GM18508 (cell line): Measurements from ENCODE around the gene ZNF335.
"Not testable (repeated sequence)": the region's sequence is repeated elsewhere in the genome, so short reads cannot be mapped to it uniquely, and the experiment has no call there.

Experiments
- ATAC-seq: cut with Tn5 transposase; IDR thresholded peaks from one replicate; pipeline ENCODE4 v1.9.1; 2021; ENCODE audit warnings: moderate number of reproducible peaks; ENCODE audit not compliant: insufficient read depth, unreplicated experiment

ZNF335 gene

DNA sequence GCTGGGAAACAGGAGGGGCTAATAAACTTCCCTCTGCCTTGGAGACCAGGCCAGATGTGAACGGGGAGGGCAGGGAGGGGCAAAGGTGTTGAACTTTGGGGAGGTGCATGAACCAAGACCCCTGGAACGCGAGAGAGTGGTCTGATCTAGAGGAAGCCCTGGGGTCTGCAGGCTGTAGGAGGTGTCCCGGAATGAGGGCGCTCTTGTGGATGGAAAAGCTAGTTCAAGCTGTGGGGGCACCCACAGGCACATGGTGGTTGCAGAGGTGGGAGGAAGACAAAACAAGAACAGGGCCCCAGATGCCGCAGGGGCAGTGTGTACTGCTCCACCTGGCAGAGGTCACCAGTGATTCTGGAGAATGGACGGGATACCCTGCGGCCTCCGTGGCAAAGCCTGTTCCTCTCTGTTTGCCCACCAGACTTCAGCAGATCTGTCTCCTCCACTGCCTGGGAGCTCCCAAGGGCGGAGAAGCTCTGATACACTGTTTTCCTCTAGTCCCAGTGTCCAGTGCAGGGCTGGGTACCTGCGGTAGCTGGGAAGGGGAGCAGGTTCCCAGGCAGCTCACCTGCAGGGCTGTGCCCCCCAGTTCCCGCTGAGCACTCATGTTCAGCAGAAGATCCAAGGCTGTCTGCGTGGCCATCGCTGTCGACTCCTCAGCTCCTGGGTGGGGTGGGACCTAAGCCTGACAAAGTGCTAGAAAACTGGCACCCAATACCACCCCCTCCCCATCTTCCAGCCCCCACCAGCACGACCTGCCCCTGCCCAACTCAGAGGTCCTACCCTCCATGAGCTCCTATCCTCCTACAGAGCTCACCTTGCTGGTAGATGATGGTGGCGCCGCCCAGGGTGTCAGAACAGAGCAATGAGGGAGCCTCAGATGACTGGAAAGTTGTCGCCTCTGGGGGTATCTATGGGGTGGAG, 14.7 kb downstream of the ZNF335 start:
- no peak for ATAC-seq

DNA sequence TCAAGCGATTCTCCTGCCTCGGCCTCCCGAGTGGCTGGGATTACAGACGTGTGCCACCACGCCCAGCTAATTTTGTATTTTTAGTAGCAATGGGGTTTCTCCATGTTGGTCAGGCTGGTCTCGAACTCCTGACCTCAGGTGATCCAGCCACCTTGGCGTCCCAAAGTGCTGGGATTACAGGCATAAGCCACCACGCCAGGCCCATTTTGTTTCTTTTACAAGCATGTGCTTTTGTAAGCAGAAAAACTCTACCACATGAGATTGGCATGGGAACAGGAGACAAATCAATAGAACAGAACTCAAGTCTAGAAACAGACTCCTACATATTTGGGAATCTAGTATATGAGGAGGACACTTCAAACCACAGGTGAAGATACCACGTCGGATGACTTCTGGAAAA, 15.7 kb downstream of the ZNF335 start:
- ATAC-seq = not testable (repeated sequence)

DNA sequence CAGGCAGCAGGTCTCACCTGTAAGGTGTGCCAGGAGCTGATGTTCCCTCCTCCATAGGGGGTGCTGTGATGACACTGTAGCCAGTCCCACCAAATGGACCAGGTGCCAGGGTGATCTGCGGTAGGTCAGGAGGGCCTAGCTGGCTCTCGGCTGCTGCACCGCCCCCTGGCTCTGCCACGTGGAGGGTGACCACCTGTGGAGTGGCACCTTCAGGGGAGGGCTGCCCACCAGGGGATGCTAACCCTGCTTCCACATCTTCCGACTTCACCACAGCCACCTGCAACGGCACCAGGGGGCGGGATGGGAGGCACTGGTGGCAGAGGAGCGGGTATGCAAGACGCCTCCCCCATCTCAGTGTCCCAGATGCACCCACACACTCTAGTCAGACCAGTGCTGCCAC, 18.3 kb downstream of the ZNF335 start:
- no peak for ATAC-seq

- ATAC-seq = no peak
These were observed 19.1 kb downstream of the ZNF335 start for GRCh38 chr20:45952861-45953260.

- no peak for ATAC-seq
These were observed 19.8 kb downstream of the ZNF335 start for GRCh38 chr20:45951925-45952834.

- no peak for ATAC-seq
These were observed 21.7 kb downstream of the ZNF335 start for GRCh38 chr20:45950330-45950646.

DNA sequence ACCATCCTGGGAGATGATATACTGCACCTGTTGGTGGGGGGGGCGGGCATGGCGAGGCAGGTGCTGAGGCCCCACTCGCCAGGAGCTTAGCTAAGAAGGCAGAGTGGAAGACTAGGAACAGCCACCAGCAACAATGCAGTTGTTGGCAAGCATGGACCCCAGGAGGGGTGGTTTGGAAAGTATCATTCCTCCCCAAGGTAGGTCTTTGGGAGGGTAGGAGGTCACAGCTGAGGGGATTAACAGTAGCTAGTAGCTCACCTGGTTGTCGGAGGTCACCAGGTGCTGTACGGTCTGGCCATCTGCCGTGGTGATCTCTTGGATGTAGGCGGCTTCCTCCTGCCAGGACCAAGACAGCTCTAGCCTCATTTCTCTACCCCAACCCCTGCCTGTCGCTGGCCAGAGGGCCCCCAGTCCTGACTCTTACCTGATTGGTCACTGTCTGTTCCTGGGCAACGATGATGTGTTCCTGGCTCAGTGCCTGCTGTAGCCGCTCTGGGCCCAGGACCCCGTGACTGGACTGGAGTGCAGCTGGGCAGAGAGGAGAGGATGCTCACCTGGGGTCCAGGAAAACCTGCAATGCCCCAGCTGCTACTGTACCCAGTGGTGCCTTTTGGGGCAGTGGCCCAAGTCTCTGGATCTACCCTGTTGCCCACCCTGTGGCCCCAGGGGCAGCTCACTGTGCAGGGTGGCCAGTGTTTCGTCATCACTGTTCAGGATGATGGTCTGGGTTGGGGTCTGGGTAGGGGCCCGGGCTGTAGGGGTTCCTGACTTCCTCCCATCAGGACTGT, 22.3 kb downstream of the ZNF335 start:
- ATAC-seq = no peak

GRCh38 chr20:45948742-45949541, 23.1 kb downstream of the ZNF335 start:
- ATAC-seq = no peak

DNA sequence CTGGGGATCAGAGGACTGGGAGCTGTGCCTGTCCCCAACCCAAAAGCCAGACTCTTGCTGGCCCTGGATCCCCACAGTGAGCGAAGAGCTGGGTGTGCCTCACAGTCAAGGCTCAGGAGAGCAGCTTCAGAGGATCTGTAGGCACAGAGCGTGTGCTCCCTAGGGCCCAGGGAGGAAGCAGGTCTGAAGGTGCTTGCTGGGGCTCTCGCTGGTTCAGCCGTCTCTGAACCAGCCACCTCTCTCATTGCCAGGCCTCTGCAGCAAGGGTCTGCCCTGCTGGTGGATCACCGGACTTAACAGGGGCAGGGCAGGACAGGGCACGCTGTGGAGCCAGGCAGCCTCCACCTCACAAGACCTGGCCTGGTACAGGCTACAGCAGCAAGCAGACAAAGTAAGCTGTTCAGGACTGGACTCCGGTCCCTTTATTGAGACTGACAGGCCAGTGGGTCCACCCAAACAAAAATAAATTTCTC, 23.7 kb downstream of the ZNF335 start:
- ATAC-seq = no peak

DNA sequence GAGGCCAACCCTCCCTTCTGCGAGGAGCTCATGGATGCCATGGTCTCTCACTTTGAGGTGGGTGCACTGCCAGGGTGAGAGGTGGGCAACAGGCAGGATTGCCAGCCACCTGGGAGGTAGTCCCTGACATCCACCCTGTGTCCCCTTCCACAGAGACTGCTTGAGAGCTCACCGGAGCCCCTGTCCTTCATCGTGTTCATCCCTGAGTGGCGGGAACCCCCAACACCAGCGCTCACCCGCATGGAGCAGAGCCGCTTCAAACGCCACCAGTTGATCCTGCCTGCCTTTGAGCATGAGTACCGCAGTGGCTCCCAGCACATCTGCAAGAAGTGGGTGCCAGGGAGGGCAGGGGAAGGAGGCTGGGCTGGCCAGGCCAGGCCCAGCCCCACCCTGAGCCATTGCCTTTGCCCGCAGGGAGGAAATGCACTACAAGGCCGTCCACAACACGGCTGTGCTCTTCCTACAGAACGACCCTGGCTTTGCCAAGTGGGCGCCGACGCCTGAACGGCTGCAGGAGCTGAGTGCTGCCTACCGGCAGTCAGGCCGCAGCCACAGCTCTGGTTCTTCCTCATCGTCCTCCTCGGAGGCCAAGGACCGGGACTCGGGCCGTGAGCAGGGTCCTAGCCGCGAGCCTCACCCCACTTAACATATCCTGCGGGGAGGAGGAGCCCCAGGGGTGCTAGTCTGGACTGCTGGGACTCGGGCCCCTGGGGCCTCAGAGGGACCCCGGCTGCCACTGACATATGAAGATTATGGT, 24.7 kb downstream of the ZNF335 start:
- ATAC-seq = no peak

DNA sequence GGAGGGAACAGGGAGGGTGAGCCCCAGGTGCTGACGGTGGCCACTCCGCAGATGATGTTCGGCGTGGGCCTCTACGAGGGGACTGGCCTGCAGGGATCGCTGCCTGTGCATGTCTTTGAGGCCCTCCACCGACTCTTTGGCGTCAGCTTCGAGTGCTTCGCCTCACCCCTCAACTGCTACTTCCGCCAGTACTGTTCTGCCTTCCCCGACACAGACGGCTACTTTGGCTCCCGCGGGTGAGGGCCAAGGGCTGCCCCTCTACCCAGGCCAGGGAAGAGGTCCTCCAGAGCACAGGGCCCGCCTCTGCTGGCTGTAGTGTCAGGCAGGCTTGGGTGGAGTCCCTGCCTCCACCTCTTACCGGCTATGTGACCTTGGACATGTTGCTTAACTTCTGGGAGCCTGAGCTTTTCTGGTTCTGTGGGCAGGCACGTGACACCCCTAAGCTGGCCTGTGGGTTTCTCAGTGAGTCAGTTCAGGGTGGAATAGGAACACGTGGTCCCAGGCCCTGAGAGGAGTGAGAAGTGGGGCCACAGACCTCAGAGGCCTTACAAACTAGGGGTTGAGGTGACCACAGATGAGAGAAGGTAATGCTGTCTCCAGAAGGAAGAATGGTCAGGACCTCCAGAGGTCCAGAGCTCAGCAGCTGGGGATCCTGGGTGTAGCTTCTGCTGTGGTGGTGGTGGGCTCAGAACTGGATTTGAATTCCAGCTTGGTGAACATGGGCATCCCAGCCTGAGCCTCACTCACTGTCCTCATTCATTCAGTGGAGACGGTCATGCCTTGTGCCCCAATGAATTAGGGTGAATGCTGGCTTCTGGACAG, 25.6 kb downstream of the ZNF335 start:
- no peak for ATAC-seq

DNA sequence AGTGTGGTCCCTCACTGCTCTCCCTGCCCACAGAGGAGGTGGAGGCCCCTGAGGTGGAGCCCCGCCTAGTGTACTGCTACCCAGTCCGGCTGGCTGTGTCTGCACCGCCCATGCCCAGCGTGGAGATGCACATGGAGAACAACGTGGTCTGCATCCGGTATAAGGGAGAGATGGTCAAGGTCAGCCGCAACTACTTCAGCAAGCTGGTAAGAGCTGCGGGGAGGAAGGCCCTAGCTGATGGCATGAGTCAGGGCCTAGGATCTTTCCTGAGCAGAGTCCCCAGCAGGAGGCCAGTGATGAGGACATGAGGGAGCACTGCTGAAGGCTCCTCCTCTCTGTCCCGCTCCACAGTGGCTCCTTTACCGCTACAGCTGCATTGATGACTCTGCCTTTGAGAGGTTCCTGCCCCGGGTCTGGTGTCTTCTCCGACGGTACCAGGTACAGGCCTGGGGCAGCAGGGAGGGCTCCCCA, 26.3 kb downstream of the ZNF335 start:
- ATAC-seq = no peak

DNA sequence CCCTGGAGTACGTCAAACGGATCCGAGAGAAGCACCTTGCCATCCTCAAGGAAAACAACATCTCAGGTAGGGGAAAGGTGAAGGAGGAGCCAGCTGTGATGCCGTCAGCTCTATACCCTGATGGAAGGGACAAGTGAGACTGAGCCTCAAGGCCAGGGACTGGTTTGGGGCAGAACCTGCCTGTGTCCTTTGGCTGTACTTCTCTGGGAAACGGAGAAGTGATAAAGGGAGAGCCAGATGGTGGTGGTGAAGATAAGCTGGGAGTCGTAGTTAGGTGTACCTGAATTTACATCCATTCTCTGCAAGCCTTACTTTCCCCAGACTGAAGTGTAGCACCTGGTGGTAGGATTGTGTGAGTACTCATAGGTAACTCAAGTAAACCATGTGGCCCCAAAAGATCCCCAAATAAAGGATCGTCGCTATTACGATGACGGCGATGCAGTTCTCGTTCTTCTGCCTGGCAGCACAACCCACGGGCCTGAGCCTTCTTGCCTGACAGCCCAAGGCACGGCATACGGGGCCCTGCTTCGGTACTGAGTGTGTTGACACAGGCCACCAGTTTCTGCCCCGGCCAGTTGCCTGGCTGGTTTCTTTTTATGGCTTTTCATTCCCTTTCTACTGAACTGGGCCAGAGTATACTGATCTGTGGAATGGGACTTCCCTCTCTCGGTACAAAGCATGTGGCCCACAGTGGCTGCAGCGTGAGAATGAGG, 26.9 kb downstream of the ZNF335 start:
- no peak for ATAC-seq

- no peak for ATAC-seq
These were observed 27.6 kb downstream of the ZNF335 start for GRCh38 chr20:45944151-45944964.

GRCh38 chr20:45943613-45944012, 28.4 kb downstream of the ZNF335 start:
- ATAC-seq = no peak

- no peak for ATAC-seq
These were observed 31.5 kb downstream of the ZNF335 start for GRCh38 chr20:45940469-45940868.

DNA sequence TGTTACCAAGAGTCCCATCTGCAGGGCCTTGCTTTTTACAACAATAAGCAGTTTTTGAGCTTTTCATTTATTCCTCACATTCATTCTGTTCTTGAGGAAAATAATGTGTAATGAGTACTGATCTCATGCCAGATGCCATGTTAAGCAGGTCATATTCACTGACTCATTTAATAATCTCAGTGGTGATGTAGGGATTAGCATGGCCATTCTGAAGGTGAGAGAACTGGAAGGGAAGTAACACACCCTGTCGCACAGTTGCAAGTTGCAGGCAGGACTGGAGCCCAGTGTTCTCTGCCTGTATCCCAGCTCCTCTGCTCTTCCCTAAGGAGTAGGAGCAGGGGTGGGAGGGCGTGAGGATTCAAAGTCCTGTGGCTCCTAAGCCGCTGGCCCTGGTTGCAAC, 31.9 kb downstream of the ZNF335 start:
- no peak for ATAC-seq
